ENCODE results near the gene MX2.
"Not testable (repeated sequence)": the region's sequence is repeated elsewhere in the genome, so short reads cannot be mapped to it uniquely, and the experiment has no call there.

Gene MX2, protein sequence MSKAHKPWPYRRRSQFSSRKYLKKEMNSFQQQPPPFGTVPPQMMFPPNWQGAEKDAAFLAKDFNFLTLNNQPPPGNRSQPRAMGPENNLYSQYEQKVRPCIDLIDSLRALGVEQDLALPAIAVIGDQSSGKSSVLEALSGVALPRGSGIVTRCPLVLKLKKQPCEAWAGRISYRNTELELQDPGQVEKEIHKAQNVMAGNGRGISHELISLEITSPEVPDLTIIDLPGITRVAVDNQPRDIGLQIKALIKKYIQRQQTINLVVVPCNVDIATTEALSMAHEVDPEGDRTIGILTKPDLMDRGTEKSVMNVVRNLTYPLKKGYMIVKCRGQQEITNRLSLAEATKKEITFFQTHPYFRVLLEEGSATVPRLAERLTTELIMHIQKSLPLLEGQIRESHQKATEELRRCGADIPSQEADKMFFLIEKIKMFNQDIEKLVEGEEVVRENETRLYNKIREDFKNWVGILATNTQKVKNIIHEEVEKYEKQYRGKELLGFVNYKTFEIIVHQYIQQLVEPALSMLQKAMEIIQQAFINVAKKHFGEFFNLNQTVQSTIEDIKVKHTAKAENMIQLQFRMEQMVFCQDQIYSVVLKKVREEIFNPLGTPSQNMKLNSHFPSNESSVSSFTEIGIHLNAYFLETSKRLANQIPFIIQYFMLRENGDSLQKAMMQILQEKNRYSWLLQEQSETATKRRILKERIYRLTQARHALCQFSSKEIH

DNA sequence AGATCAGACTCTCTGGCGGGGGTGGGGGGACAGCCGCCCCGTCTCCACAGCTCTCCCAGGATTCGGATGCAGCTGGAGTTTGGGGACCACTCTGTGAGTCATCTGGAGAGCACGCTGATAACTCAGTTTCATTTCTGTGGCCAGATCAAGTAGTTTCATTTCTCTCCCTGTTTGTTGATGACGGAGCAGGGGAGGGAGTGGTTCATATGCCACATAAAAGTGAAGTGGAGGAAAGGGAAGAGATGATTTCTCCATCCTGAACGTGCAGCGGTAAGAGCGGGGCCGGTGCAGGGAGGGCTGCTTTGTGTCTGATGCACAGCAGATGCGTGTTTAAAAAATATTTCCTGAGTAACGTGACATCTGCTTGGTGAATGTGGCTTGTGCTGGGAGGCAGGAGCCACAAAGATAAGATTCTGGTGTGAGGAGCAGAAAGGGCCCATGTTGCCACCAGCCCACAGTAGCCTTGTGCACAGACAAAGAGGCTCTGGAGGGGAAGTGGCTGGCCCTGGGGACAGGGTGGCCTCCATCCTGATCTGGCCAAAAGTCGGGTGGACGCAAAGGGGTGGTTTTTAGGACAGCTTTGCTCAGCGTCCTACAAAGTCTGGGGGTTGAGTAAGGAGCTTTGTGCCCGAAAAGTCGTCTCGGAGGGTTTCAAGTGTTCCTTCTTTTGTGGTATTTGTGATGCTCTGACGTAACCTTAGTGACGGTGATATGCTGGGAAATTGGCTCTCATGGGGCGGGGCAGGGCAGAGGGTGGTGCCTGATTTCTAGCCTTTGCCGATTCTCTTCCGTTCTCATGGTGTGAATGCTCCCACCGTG lies at the start of gene MX2:
Gene MX2, plus strand, starts transcription at position 242 of the 819 bp plus-strand sequence. CDS start 14,880 bp downstream, outside the sequence.
- peak; percentile 52 to 62 for DNase-seq (ENCODE audit: low read depth in 2 of 2)

DNA sequence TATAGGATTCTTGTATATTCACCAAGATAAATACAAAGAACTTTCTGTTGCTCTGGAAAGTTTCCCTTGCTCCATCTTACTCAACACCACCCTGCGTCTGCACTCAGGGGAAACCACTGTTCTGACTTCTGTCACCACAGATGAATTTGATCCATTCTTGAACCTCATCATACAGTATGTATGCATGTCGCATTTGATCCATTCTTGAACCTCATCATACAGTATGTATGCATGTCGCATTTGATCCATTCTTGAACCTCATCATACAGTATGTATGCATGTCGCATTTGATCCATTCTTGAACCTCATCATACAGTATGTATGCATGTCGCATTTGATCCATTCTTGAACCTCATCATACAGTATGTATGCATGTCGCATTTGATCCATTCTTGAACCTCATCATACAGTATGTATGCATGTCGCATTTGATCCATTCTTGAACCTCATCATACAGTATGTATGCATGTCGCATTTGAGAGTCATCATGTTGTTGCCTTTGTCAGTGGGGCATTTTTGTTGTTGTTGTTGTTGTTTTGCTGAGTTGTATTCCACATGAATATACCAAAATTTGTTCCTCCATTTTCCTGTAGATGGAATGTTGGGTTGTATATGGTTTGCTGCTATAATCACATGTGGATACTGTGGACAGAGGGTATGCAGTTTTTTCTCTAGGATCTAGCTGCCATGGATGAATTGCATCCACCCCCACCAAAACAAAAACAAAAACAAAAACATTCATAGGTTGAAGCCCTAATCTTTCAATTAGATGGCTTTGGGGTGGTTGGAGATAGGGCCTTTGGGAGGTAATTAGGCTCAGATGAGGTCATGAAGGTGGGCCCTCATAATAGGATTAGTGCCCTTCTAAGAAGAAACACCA lies 48.3 kb upstream of the MX2 start:
- not testable (repeated sequence) for DNase-seq (ENCODE audit: low read depth in 2 of 2)

DNA sequence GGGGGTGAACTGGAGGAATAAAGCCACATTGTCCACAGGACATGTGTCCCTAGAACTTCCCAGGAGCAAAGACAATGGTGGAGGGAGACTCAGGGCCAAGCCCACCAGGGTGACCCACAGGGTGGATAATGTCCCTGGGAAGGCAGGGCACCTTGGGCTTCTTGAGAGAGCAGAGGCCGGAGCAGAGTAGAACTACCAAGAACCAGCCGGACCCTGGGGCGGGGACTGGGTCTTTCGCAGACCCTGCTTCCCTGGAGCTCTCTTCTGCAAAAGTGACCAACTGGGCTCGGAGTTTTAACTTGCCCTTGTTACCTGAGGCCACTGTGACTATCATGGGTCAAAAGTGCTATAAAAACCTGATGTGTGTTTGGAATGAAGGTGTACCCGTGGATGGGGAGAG lies 46.1 kb upstream of the MX2 start:
- DNase-seq (ENCODE audit: low read depth in 2 of 2), result no peak

DNA sequence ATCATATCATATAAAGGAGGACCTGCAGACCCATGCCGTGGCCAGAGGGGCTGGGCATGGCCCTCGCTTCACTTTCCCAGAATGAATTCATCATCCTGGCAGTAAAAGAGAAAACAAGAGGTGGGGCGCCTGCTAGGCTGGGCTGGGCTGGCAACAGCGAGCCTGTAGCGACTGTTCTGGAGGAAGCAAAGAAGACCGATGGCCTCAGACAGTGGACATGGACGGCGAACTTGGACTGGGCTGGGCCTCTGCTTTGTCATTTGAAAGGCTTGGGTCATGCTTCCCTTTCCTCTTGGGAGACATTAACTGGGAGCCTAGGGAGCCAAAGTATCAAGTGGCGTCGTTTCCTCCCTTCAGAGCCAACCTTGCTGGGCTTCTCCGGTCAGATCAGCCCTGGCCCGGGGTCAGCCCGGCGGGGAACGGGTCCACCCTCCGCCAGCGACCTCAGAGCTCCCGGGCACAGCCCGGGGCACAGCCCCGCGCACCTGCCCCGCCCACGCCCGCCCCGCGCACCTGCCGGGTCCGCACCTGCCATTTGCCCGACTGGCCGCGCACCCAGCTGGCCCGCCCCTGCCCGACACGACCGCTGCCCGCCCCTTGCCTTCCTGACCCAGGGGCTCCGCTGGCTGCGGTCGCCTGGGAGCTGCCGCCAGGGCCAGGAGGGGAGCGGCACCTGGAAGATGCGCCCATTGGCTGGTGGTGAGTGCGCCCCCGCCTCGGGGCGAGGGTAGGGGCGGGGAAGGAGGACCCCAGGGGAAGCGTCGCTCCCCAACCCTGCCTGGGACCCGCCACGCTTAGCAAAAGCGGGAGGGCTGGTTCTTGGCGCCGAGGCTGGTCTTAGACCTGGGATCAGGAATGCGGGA lies 45.4 kb upstream of the MX2 start, which contains the start of gene FAM3B:
Gene FAM3B, plus strand, starts transcription at position 602 of the 863 bp plus-strand sequence. Its CDS starts 79 bp downstream, at position 681.
- DNase-seq (ENCODE audit: low read depth in 2 of 2), result no peak

DNA sequence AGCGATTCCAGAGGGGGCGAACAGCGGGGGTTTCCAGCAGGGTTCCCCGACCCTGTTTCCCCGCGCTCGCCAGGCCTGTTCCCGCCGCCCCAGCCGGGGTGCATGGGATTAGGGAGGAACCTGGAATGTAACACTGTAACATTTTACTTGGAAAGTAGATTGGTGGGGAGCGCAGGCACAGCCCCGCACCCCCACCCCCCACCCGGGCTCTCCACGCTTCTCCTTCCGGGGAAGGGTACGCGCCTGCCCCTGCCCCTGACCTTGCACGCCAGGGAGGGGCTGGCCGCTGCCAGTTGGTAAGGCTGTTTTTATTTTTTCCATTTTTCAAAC lies 44.8 kb upstream of the MX2 start:
- DNase-seq (ENCODE audit: low read depth in 2 of 2), result no peak

DNA sequence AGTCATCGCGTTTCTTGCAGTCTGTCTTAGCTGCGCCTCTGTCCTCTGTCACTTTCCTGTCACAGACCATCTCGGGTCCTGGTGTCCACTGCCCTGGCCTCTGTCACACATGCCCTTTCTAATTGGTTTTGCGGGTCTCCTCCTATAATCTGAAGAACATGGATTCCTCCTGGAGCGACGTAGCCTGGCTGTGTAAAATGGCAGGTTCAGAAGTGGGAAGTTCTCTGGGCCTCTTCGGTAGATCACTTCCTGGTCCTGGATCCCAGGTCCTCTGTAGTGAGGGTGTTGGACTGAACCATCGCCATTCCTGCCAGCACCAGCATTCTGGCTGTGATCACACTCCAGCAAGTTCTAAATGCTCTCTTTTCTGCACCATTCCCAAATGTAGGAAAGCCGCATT lies 44.4 kb upstream of the MX2 start:
- DNase-seq (ENCODE audit: low read depth in 2 of 2), result no peak

DNA sequence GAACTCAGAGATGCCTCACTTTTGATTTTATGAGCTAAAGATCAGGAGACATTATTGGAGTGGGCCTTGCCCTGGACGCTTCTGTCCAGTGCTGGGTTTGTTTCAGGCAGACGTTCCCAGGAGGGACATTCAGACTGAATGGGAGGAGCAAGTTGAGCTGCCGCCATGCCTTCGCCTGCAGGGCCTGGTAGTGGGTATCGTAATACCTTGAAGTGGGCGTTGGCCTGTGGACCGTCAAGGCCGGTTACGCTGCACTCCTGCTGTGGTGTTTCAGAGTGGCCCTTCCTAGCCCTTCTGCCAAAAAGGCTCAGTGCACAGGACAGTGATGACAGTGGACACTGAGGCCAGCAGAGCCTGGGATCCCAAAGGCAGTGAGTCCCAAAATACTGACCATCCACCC lies 43.6 kb upstream of the MX2 start:
- no peak for DNase-seq (ENCODE audit: low read depth in 2 of 2)

DNA sequence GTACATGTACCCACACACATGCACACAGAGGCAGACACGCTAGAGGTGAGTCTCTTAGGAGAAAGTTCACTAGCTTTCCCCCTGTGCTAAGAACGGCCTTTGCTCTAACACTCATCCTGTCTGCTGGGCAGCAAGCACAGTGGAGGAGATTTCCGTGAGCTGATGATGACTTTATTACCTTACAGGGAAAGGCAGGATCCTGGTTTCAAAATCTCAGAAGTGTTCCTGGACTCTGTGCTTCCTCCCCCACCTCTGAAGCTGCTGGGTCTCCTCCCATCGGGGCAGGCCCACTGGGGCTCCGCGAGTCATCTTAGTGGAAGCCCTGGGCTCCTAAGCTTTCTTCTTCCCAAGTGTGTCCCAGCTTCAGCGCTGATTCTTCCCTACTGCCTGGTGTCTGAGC lies 42.6 kb upstream of the MX2 start:
- DNase-seq (ENCODE audit: low read depth in 2 of 2), result no peak

DNA sequence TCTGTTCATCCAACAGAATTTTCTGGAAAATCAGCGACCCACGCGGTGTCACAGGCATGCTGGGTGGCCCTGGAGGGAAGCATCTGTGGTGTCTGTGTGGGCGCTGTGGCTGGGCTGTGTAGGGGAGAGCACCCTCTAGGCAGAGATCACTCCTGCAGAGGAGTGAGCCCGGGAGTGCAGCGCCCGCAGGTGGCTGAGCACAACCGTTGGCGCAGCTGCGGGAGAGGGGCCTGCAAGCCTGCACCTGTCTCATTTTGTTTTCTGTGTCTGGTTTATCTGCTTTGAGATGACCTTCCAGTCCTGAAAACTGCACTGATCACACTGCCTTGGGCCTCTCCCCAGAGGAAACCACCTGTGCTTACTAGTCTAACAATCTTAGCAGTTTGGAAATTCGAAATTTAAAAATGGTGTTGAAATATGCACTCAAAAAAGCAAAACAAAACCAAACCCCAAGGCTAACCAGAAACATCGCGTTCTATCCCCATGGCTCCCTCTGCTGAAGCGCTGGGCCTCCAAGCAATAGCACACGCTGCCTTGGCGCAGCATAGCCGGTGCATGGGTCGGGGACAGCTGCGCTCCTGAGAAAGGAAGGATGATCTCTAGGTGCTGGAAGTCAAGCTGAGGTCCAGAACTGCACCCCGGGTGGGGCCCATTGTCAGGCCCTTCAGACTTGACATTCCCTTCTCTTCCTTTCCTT lies 40.5 kb upstream of the MX2 start:
- no peak for DNase-seq (ENCODE audit: low read depth in 2 of 2)

DNA sequence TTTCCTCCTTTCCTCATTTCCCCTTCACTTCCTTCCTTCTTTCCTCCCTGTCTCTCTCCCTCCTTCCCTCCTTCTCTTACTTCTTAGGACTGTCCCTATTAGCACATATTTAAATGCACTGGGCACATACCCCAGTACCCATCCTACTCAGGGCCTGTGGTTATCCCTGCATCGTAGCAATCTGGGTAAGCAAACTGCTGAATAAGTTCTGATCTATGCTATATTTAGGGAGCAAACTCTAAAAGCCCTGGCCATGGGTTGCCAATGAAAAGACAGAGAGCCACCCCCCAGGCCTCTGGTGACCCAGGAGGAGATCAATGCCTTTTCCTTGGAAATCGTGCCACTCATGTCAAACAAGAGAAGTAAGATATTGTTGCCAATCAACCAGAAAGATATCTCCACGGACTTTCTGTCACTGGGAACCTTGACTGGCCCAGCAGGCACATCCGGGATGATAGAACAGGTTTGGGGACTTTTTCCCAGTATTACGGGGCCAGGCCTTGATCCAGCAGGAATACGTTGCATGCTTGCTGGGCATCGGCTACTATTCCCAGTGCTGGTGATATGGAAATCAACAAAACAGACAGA lies 39.8 kb upstream of the MX2 start:
- DNase-seq (ENCODE audit: low read depth in 2 of 2), result no peak

DNA sequence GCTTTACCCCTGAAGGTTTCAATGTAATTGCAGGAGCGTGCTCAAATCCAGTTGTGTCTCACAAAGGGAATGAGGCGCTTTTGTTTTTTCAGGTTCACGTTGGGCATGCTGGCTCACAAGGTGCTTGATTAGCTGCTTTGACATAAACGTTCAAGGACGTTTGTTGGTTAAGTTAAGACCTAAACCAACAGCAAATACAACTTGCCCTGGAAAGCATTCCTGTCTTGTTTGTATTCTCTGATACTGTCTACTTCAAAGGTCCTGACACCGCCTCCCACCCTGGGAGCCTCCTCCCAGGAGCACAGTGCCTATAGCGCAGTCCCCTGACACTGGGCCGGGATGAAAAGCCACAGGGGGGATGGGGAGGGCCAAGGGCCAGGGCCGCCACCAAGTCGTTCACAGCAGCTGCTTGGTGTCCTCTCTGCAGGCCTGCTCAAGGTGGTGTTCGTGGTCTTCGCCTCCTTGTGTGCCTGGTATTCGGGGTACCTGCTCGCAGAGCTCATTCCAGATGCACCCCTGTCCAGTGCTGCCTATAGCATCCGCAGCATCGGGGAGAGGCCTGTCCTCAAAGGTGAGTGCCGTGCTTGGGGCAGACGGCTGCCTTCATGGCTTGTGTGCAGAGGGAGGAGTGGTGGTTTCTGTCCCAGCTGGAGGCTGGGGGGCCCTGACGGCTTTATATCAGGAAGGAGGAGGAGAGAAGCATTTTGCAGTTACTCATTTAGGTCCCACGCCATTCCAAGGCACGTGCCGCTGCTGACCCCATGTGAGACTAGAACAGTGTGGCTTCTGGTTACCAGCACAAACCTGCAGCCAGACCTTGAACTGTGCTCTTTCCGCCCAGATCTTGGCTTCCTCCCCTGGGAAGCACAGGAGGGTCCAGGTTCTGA lies 39.1 kb upstream of the MX2 start:
- no peak for DNase-seq (ENCODE audit: low read depth in 2 of 2)

DNA sequence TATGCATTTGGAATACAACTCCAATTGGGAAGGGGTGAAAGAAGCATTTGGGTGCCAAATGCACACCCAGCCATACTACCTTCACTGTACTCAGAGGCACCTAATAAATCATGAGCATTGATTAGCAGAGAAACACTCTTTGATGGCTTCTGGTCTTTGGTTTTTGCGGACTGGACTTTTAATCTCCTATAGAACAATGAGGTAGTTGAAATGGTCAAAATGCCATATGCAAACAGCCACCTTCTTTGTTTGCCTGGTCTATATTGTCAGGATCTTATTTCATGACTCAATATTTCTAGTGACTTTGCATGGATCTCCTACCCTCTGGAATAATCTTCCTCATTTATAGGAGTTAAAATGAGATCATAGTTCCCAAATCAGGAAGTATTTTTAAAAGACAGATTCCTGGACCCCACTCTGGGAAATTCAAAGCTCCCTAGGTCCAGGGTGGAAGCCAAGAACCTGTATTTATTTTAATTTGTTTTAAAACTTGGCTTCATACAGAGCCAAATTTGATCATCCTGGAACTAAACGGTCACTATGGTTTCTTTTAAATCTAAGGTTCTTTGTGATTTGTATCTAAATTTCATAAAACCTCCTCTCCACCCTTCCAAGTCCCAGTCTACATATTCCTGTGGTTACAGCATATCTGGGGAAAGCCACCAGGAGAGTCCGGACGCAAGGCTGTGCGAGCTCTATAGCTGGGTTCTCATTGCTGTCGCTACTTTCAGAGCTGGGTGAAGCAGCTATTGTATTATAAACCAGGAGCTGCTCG lies 36.5 kb upstream of the MX2 start:
- DNase-seq (ENCODE audit: low read depth in 2 of 2), result no peak

DNA sequence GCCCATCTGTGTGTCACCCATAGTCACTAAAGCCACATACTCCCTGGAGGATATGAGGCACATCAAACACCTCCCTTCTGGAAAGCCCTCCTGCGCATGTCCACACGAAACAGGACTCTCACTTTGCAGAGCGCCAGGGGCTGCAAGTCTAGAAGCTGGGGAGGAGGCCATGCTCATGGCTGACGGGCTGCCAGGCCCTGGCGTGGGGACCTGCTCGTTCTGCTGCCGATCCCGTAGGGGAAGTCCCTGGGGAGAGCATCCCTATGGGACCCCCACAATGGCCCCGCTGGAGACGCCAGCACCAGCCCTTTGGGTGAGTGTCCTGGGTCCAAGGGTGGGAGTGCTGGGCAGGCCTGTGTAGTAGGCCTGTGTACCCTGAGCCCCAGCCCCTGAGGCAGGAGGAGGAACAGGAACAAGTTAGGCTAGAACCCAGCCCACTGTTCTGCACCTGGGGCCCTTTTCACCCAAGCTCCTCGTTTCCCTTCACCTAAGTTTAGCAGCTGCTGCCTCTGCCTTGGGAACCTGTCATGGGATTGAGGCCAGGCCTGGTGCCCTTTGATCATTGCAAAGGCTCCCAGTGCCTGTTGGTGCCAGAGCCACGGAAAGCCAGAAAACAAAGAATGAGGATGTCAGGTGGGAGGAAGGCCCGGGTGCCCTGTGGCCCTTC lies 35.3 kb upstream of the MX2 start:
- DNase-seq (ENCODE audit: low read depth in 2 of 2), result no peak

DNA sequence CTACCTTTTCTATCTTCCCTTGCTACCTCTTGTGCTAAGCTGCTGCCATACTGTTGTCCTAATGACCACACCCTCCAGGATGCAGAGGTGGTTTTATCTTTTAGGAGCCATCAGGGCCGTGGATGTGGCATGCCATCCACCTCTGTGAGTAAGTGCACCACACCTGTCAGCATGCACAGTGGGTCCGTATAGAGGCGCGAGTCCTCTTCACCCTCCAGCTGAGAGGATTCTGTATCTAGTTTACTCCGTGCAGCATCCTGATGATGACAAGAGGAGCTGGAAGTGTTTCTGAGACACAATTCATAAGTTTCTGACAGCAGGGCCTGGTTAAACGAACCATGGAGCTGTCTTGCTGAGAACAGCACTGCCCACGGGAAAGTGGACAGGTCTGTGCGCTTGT lies 34.1 kb upstream of the MX2 start:
- no peak for DNase-seq (ENCODE audit: low read depth in 2 of 2)

DNA sequence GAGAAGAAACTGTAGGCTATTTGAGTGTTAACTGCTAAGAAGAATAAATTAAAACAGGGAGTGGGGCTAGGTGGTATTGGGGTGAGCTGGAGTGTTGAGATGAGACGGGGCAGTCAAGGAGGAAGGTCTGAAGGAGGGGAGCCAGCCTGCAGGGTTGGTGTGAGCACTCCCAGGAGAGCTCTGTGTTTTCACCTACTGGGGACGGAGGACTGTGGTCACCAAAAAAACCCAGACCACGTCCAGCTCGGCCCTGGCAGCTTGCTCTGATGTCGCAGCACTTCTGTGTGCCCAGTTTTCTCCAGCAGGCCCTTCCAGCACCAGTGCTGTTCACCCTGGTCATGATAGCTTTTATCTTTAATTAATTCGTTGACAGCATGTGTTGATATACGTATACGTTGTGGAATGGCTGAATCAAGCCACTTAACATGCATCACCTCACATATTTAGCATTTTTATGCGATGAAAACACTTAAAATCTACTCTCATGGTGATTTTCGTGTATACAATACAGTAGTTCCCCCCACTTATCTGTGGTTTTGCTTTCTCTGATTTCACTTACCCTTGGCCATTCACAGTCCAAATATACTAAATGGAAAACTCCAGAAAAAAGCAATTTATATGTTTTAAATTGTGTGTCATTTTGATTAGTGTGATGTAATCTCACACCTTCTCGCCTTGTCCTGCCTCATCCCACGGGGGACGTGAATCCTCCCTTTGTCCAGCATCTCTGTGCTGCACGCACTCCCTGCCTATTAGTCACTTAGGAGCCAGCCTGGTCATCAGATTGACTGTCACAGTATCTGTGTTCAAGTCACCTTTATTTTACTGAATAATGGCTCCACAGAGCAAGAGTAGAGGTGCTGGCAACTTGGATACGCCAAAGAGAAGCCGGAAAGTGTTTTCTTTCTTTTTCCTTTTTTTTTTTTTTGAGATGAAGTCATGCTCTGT lies 32.9 kb upstream of the MX2 start:
- no peak for DNase-seq (ENCODE audit: low read depth in 2 of 2)

DNA sequence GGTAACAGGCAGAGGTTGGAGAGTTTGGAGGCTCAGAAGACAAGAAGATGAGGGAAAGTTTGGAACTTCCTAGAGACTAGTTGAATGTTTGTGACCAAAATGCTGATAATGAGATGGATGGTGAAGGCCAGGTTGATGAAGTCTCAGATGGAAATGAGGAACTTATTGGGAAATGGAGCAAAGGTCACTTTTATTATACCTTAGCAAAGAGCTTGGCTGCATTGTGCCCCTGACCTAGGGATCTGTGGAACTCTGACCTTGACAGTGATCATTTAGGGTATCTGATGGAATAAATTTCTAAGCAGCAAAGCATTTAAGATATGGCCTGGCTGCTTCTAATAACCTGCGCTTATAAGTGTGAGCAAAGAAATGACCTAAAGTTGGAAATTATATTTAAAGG lies 28.1 kb upstream of the MX2 start:
- DNase-seq (ENCODE audit: low read depth in 2 of 2), result no peak
